Keratinocyte (primary cell): ENCODE measurements around the gene PODN. TPM values are rescaled to one million over a fixed set of nuclear protein-coding genes. Genes with fewer than 3 reads are reported as not detected.

ENCODE experiments used
- DNase-seq: peaks from one replicate; pipeline ENCODE4 v3.0.0-alpha.2; 2011; ENCODE audit warnings: low read depth, missing footprints, low spot score
- FAIRE-seq: peaks from 2 replicates; lab custom pipeline; 2011; peaks lifted over from hg19 to GRCh38; lab: Jason Lieb, UNC
- H2AFZ ChIP-seq: 2 replicates; pipeline ENCODE4 v1.6.0; 2012; ENCODE audit warnings: low read length, control low read depth, inconsistent platforms; ENCODE audit not compliant: control insufficient read depth
- H3K27ac ChIP-seq: 2 replicates; pipeline ENCODE4 v1.5.1; 2011; ENCODE audit warnings: low read length; ENCODE audit not compliant: control insufficient read depth, insufficient read depth
- H3K27me3 ChIP-seq: 3 replicates; pipeline ENCODE4 v1.6.0; 2011; ENCODE audit warnings: low read length; ENCODE audit not compliant: control insufficient read depth, insufficient read depth; ENCODE audit errors: extremely low read depth
- H3K36me3 ChIP-seq, 2 experiments: 2 replicates in 1 of 2; 3 replicates in 1 of 2; pipeline ENCODE4 v1.5.1; 2011; ENCODE audit warnings: low read length in 2 of 2, mild to moderate bottlenecking in 1 of 2; ENCODE audit not compliant: control insufficient read depth in 2 of 2, insufficient read depth in 2 of 2; ENCODE audit errors: extremely low read depth in 1 of 2
- H3K4me1 ChIP-seq: 3 replicates; pipeline ENCODE4 v1.5.1; 2011; ENCODE audit warnings: low read length; ENCODE audit not compliant: control insufficient read depth, insufficient read depth; ENCODE audit errors: extremely low read depth
- H3K4me2 ChIP-seq: 3 replicates; pipeline ENCODE4 v1.6.0; 2011; ENCODE audit warnings: low read depth, low read length; ENCODE audit not compliant: control insufficient read depth, insufficient read depth; ENCODE audit errors: extremely low read depth
- H3K4me3 ChIP-seq, 3 experiments: fragments of 200-600 bp in 1 of 3; sonication (generic) in 1 of 3; 2 replicates in 2 of 3; 3 replicates in 1 of 3; pipeline ENCODE4 v1.5.1; 2011 to 2016; ENCODE audit warnings: low read length in 3 of 3, mild to moderate bottlenecking in 3 of 3, control low read depth in 2 of 3, inconsistent platforms in 1 of 3, low read depth in 1 of 3, mixed read lengths in 1 of 3, mixed run types in 1 of 3, moderate library complexity in 1 of 3; ENCODE audit not compliant: control insufficient read depth in 2 of 3, insufficient read depth in 2 of 3; ENCODE audit errors: extremely low read depth in 1 of 3
- H3K79me2 ChIP-seq: 2 replicates; pipeline ENCODE4 v1.6.0; 2012; ENCODE audit warnings: low read length; ENCODE audit not compliant: control insufficient read depth, insufficient read depth
- H3K9ac ChIP-seq: 3 replicates; pipeline ENCODE4 v1.6.0; 2011; ENCODE audit warnings: low read length; ENCODE audit not compliant: control insufficient read depth, insufficient read depth; ENCODE audit errors: extremely low read depth
- H3K9me1 ChIP-seq: 3 replicates; pipeline ENCODE4 v1.6.0; 2011; ENCODE audit warnings: low read length; ENCODE audit not compliant: control insufficient read depth, insufficient read depth; ENCODE audit errors: extremely low read depth
- H3K9me3 ChIP-seq: 2 replicates; pipeline ENCODE4 v1.5.1; 2012; ENCODE audit warnings: low read depth, low read length; ENCODE audit not compliant: control insufficient read depth
- H4K20me1 ChIP-seq: 3 replicates; pipeline ENCODE4 v1.6.0; 2011; ENCODE audit warnings: low read length; ENCODE audit not compliant: control insufficient read depth, insufficient read depth; ENCODE audit errors: extremely low read depth
- CTCF ChIP-seq, 3 experiments: IDR thresholded peaks in 1 of 3; conservative IDR thresholded peaks in 1 of 3; optimal IDR thresholded peaks in 1 of 3; 2 replicates in 2 of 3; 3 replicates in 1 of 3; pipeline versions ENCODE3 to v1.5.1; 2011; ENCODE audit warnings: low read length in 3 of 3, mild to moderate bottlenecking in 3 of 3, moderate library complexity in 2 of 3, control low read depth in 1 of 3, inconsistent platforms in 1 of 3; ENCODE audit not compliant: insufficient read depth in 2 of 3; ENCODE audit errors: extremely low read depth in 1 of 3
- EZH2 ChIP-seq: IDR thresholded peaks from one replicate; pipeline ENCODE4 v1.6.1; 2012; ENCODE audit warnings: inconsistent platforms, mild to moderate bottlenecking, low read length, moderate library complexity
- dilution Hi-C: fragments of 300-500 bp; cut with MboI; formaldehyde crosslinking; loops from one replicate; pipeline ENCODE4 v1.7.0; 2020; ENCODE audit warnings: low sequenced_read_pairs; ENCODE audit not compliant: extremely low pct_ligation_motif_present
- polyA plus RNA-seq, 5 experiments: library from polyadenylated mRNA; depleted of rRNA in 3 of 5; stranded (reverse) in 3 of 5; stranded (forward) in 1 of 5; unstranded in 1 of 5; fragments of >200 nt; gene quantifications; 1 replicate in 1 of 5; 2 replicates in 3 of 5; 3 replicates in 1 of 5; pipeline versions ENCODE4 v1.2.1 to v1.2.3, GENCODE V29; 2011 to 2012; ENCODE audit warnings: missing spikeins in 2 of 5, low read depth in 1 of 5, low replicate concordance in 1 of 5

PODN gene
- polyA plus RNA-seq, 1 donor (not counting 4 experiments of a cell fraction or from before 2014, with no cell fraction given), result not detected

GRCh38 chr1:53084589-53084971 is 22.6 kb downstream of the PODN start:
- Histone ChIP-seq H3K27ac (no peak overlapping the region), H3K79me2 (no peaks in the 10 kb centered on the region), H3K27me3 (no peaks in the 10 kb centered on the region), H2AFZ (no peak overlapping the region), H4K20me1 (no peaks in the 10 kb centered on the region), H3K4me3 (no peak overlapping the region), H3K36me3 (no peaks in the 10 kb centered on the region), H3K9ac (no peak overlapping the region), H3K4me1 (no peaks in the 10 kb centered on the region), H3K9me1 (no peaks in the 10 kb centered on the region), H3K9me3 (no peaks in the 10 kb centered on the region), H3K4me2 (no peak overlapping the region)
- TF ChIP-seq CTCF (optimal IDR thresholded peaks at IDR 0.05 in 1 of 3, IDR thresholded peaks at IDR 0.05 in 1 of 3, conservative IDR thresholded peaks at IDR 0.05 in 1 of 3; ENCODE audit: extremely low read depth in 1 of 3, insufficient read depth in 2 of 3, low read length in 3 of 3) (no peak), EZH2 (no peak)
- FAIRE-seq, result no peak
- dilution Hi-C loops, result no loop called here
- no peak for DNase-seq

- no peak overlapping the region for H2AFZ ChIP-seq
- no peak for DNase-seq
- no peaks in the 10 kb centered on the region for H3K79me2 ChIP-seq
- no peaks in the 10 kb centered on the region for H3K9me3 ChIP-seq
- FAIRE-seq, result no peak
- TF ChIP-seq CTCF (optimal IDR thresholded peaks at IDR 0.05 in 1 of 3, IDR thresholded peaks at IDR 0.05 in 1 of 3, conservative IDR thresholded peaks at IDR 0.05 in 1 of 3; ENCODE audit: extremely low read depth in 1 of 3, insufficient read depth in 2 of 3, low read length in 3 of 3) (no peak), EZH2 (no peak)
- H3K4me2 ChIP-seq, result no peak overlapping the region
- H3K36me3 ChIP-seq, result no peaks in the 10 kb centered on the region
- no peak overlapping the region for H3K4me3 ChIP-seq
- H3K27me3 ChIP-seq, result no peaks in the 10 kb centered on the region
- dilution Hi-C loops, result no loop called here
- no peak overlapping the region for H3K27ac ChIP-seq
- H3K9me1 ChIP-seq, result no peaks in the 10 kb centered on the region
- no peaks in the 10 kb centered on the region for H3K4me1 ChIP-seq
- H3K9ac ChIP-seq, result no peak overlapping the region
- H4K20me1 ChIP-seq, result no peaks in the 10 kb centered on the region
These were observed 23.4 kb downstream of the PODN start for GRCh38 chr1:53085405-53085804.
